HCT116 (cell line): ENCODE results near the gene SCAMP1. TPM values are rescaled to one million over a fixed set of nuclear protein-coding genes. Genes with fewer than 3 reads are reported as not detected.

Experiments used
- ATAC-seq: fragments of 200-7000 bp; cut with Tn5 transposase; 2 replicates; pipeline ENCODE4 v1.9.1; 2020; ENCODE audit warnings: mild to moderate bottlenecking, moderate library complexity
- BruUV-seq: library from RNA; stranded (reverse); fragments of 400-500 nt; replicated peaks from 2 replicates; lab custom pipeline; 2021; lab: Mats Ljungman, UMichigan
- CTCF ChIA-PET: fragments of 300-600 bp; sonication (Branson Sonifier 250); formaldehyde crosslinking; loops from one replicate; lab custom pipeline; 2021; ENCODE audit warnings: antibody characterized with exemption; lab: Charles Lee
- POLR2A ChIA-PET: fragments of 300-600, 350-600 bp; sonication (Branson Sonifier 250); formaldehyde crosslinking; loops from one replicate; lab custom pipeline; 2021; ENCODE audit warnings: antibody characterized with exemption; lab: Charles Lee
- RAD21 ChIA-PET, 2 experiments: fragments of 300-600 bp; sonication (Branson Sonifier 250); formaldehyde crosslinking; loops; one replicate each; lab custom pipeline; 2023; ENCODE audit warnings: low total read pairs in 2 of 2; ENCODE audit not compliant: uncharacterized antibody in 2 of 2, unreplicated experiment in 2 of 2, low non-redundant PET in 1 of 2; lab: Charles Lee
- DNase-seq: peaks from one replicate; pipeline ENCODE4 v3.0.0-alpha.2; 2010; ENCODE audit warnings: low read depth, low spot score
- H2AFZ ChIP-seq: fragments of 200-600 bp; shearing (Covaris generic), sonication (generic); 2 replicates; pipeline ENCODE4 v1.6.1; 2017; ENCODE audit warnings: low read depth, mixed run types, mixed read lengths, antibody characterized with exemption, low read length; ENCODE audit not compliant: poor library complexity, severe bottlenecking
- H3K27ac ChIP-seq: 2 replicates; pipeline ENCODE4 v1.5.1; 2012; ENCODE audit warnings: low read depth, low read length
- H3K27me3 ChIP-seq: fragments of 200-600 bp; sonication (generic); 2 replicates; pipeline ENCODE4 v1.6.1; 2016; ENCODE audit warnings: mixed run types, low read length, mixed read lengths; ENCODE audit not compliant: insufficient read depth
- H3K36me3 ChIP-seq, 2 experiments: fragments of 200-500 bp in 1 of 2; fragments of 200-600 bp in 1 of 2; sonication (Bioruptor generic) in 1 of 2; sonication (generic) in 1 of 2; 2 replicates each; pipeline versions ENCODE4 v1.5.1 to v1.6.1; 2014 to 2016; ENCODE audit warnings: low read length in 2 of 2, inconsistent platforms in 1 of 2, mixed read lengths in 1 of 2, mixed run types in 1 of 2; ENCODE audit not compliant: insufficient read depth in 2 of 2, control insufficient read depth in 1 of 2
- H3K4me1 ChIP-seq, 2 experiments: fragments of 200-600 bp in 1 of 2; sonication (generic) in 1 of 2; 2 replicates each; pipeline versions ENCODE4 v1.5.1 to v1.6.1; 2012 to 2017; ENCODE audit warnings: low read length in 2 of 2, inconsistent platforms in 1 of 2, mild to moderate bottlenecking in 1 of 2, mixed read lengths in 1 of 2, mixed run types in 1 of 2, moderate library complexity in 1 of 2; ENCODE audit not compliant: insufficient read depth in 2 of 2, control insufficient read depth in 1 of 2
- H3K4me2 ChIP-seq: fragments of 200-600 bp; sonication (generic); 2 replicates; pipeline ENCODE4 v1.6.1; 2017; ENCODE audit warnings: mixed run types, low read length, mixed read lengths
- H3K4me3 ChIP-seq, 2 experiments: fragments of 200-600 bp in 1 of 2; sonication (generic) in 1 of 2; replicated peaks in 1 of 2; 2 replicates each; pipeline ENCODE4 v1.5.1; 2011 to 2016; ENCODE audit warnings: low read length in 2 of 2, control low read depth in 1 of 2, low read depth in 1 of 2, mild to moderate bottlenecking in 1 of 2, mixed read lengths in 1 of 2, mixed run types in 1 of 2
- H3K79me2 ChIP-seq: fragments of 200-600 bp; sonication (generic); 2 replicates; pipeline ENCODE4 v1.6.1; 2017; ENCODE audit warnings: mild to moderate bottlenecking, mixed run types, low read length, moderate library complexity, mixed read lengths; ENCODE audit not compliant: insufficient read depth
- H3K9ac ChIP-seq: fragments of 200-600 bp; sonication (generic); 2 replicates; pipeline ENCODE4 v1.6.1; 2016; ENCODE audit warnings: low read length, mixed read lengths
- H3K9me2 ChIP-seq: fragments of 200-600 bp; sonication (generic), shearing (Covaris generic); 2 replicates; pipeline ENCODE4 v1.6.1; 2017; ENCODE audit warnings: mixed run types, mild to moderate bottlenecking, moderate library complexity; ENCODE audit not compliant: insufficient read depth
- H3K9me3 ChIP-seq, 2 experiments: fragments of 200-500 bp in 1 of 2; fragments of 200-600 bp in 1 of 2; sonication (Bioruptor generic) in 1 of 2; sonication (generic) in 1 of 2; 2 replicates each; pipeline ENCODE4 v1.6.1; 2014 to 2017; ENCODE audit warnings: low read length in 2 of 2, mixed read lengths in 2 of 2, inconsistent platforms in 1 of 2, low read depth in 1 of 2, mild to moderate bottlenecking in 1 of 2, mixed run types in 1 of 2, moderate library complexity in 1 of 2; ENCODE audit not compliant: control insufficient read depth in 1 of 2, insufficient read depth in 1 of 2
- H4K20me1 ChIP-seq: fragments of 200-600 bp; sonication (generic), shearing (Covaris generic); 2 replicates; pipeline ENCODE4 v1.6.1; 2017; ENCODE audit warnings: mixed run types, mild to moderate bottlenecking, moderate library complexity; ENCODE audit not compliant: insufficient read depth
- ATF3 ChIP-seq: IDR thresholded peaks from 2 replicates; pipeline ENCODE4 v1.6.1; 2012
- CBX3 ChIP-seq: IDR thresholded peaks from 2 replicates; pipeline ENCODE4 v1.6.1; 2012; ENCODE audit warnings: low read depth
- CTCF ChIP-seq, 3 experiments: fragments of 200-600 bp in 1 of 3; sonication (generic) in 1 of 3; IDR thresholded peaks in 2 of 3; conservative IDR thresholded peaks in 1 of 3; 2 replicates each; pipeline ENCODE4 v1.5.1; 2012 to 2017; ENCODE audit warnings: low read depth in 2 of 3, low read length in 2 of 3, antibody characterized with exemption in 1 of 3, borderline replicate concordance in 1 of 3, control low read depth in 1 of 3, mild to moderate bottlenecking in 1 of 3, mixed read lengths in 1 of 3, mixed run types in 1 of 3, moderate library complexity in 1 of 3; ENCODE audit not compliant: insufficient read depth in 1 of 3
- EGR1 ChIP-seq: IDR thresholded peaks from 2 replicates; pipeline ENCODE4 v1.6.1; 2012; ENCODE audit warnings: low read depth
- ELF1 ChIP-seq: IDR thresholded peaks from 2 replicates; pipeline ENCODE4 v1.6.1; 2012; ENCODE audit warnings: low read depth, borderline replicate concordance
- EZH2 ChIP-seq: fragments of 200-600 bp; sonication (generic); IDR thresholded peaks from 2 replicates; pipeline ENCODE4 v1.6.1; 2017; ENCODE audit warnings: antibody characterized with exemption, mixed run types
- EZH2phosphoT487 ChIP-seq: fragments of 200-600 bp; IDR thresholded peaks from 2 replicates; pipeline ENCODE4 v1.6.1; 2018; ENCODE audit warnings: antibody characterized with exemption, borderline replicate concordance
- FOSL1 ChIP-seq: IDR thresholded peaks from 2 replicates; pipeline ENCODE4 v1.6.1; 2012; ENCODE audit warnings: low read depth
- JUND ChIP-seq: IDR thresholded peaks from 2 replicates; pipeline ENCODE4 v1.6.1; 2012
- POLR2A ChIP-seq: IDR thresholded peaks from 2 replicates; pipeline ENCODE4 v1.7.0; 2011; ENCODE audit warnings: borderline replicate concordance; ENCODE audit not compliant: insufficient read depth, insufficient read length; ENCODE audit errors: extremely low read depth
- SIN3A ChIP-seq: IDR thresholded peaks from 2 replicates; pipeline ENCODE4 v1.6.1; 2012; ENCODE audit warnings: low read depth
- SP1 ChIP-seq: IDR thresholded peaks from 2 replicates; pipeline ENCODE4 v1.6.1; 2012; ENCODE audit warnings: low read depth
- SRF ChIP-seq: IDR thresholded peaks from 2 replicates; pipeline ENCODE4 v1.6.1; 2012; ENCODE audit warnings: low read depth
- TCF7L2 ChIP-seq: IDR thresholded peaks from 2 replicates; pipeline ENCODE4 v1.7.0; 2011; ENCODE audit warnings: borderline replicate concordance, inconsistent platforms; ENCODE audit not compliant: insufficient read depth, insufficient read length; ENCODE audit errors: extremely low read depth
- YY1 ChIP-seq: IDR thresholded peaks from 2 replicates; pipeline ENCODE4 v1.6.1; 2011; ENCODE audit warnings: low read length, low read depth, moderate library complexity, mild to moderate bottlenecking; ENCODE audit not compliant: insufficient replicate concordance; ENCODE audit errors: extremely low read depth
- ZFX ChIP-seq: fragments of 450-650 bp; IDR thresholded peaks from 2 replicates; pipeline ENCODE4 v1.6.1; 2017
- ZNF274 ChIP-seq: fragments of 200-500 bp; sonication (Bioruptor generic); IDR thresholded peaks from 2 replicates; pipeline ENCODE4 v1.6.1; 2014; ENCODE audit warnings: mild to moderate bottlenecking, low read depth, low read length, inconsistent platforms
- intact Hi-C: fragments of 100-400 bp; cut with micrococcal nuclease; formaldehyde crosslinking; loops from 2 replicates; pipeline ENCODE4 v1.10.0; 2022
- total RNA-seq: library from RNA; stranded (reverse); gene quantifications from one replicate; pipeline ENCODE4 v1.2.1, GENCODE V29; 2021; ENCODE audit not compliant: unreplicated experiment
- TF ChIP-seq, protein P1 (sequence below): IDR thresholded peaks from 2 replicates; pipeline ENCODE4 v1.6.1; 2012
- TF ChIP-seq, protein P2 (sequence below): IDR thresholded peaks from 2 replicates; pipeline ENCODE4 v1.6.1; 2012; ENCODE audit warnings: low read depth

The SCAMP1 gene
- total RNA-seq, 1 experiment from 2014 or later, result 46.4 TPM

GRCh38 chr5:78397831-78398230 is 37.4 kb downstream of the SCAMP1 start:
- Histone ChIP-seq H4K20me1 (no peaks in the 10 kb centered on the region), H3K79me2 (peaks cover 22% of the 10 kb centered on the region), H2AFZ (no peak overlapping the region), H3K9me2 (no peaks in the 10 kb centered on the region), H3K4me1 (no peaks in the 10 kb centered on the region), H3K9me3 (no peaks in the 10 kb centered on the region), H3K36me3 (no peaks in the 10 kb centered on the region), H3K27ac (no peak overlapping the region), H3K4me2 (no peak overlapping the region), H3K27me3 (no peaks in the 10 kb centered on the region), H3K9ac (no peak overlapping the region)
- no peak for DNase-seq
- ChIA-PET RAD21 (no interaction called here), CTCF (no interaction called here)
- BruUV-seq, result no TSS peak
- no peak for TF ChIP-seq POLR2A
- no peak for TF ChIP-seq YY1
- TF ChIP-seq FOSL1, result no peak
- TF ChIP-seq, protein P1, sequence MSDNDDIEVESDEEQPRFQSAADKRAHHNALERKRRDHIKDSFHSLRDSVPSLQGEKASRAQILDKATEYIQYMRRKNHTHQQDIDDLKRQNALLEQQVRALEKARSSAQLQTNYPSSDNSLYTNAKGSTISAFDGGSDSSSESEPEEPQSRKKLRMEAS, result no peak
- no peak for TF ChIP-seq ELF1
- TF ChIP-seq ZFX, result no peak
- TF ChIP-seq, protein P2, sequence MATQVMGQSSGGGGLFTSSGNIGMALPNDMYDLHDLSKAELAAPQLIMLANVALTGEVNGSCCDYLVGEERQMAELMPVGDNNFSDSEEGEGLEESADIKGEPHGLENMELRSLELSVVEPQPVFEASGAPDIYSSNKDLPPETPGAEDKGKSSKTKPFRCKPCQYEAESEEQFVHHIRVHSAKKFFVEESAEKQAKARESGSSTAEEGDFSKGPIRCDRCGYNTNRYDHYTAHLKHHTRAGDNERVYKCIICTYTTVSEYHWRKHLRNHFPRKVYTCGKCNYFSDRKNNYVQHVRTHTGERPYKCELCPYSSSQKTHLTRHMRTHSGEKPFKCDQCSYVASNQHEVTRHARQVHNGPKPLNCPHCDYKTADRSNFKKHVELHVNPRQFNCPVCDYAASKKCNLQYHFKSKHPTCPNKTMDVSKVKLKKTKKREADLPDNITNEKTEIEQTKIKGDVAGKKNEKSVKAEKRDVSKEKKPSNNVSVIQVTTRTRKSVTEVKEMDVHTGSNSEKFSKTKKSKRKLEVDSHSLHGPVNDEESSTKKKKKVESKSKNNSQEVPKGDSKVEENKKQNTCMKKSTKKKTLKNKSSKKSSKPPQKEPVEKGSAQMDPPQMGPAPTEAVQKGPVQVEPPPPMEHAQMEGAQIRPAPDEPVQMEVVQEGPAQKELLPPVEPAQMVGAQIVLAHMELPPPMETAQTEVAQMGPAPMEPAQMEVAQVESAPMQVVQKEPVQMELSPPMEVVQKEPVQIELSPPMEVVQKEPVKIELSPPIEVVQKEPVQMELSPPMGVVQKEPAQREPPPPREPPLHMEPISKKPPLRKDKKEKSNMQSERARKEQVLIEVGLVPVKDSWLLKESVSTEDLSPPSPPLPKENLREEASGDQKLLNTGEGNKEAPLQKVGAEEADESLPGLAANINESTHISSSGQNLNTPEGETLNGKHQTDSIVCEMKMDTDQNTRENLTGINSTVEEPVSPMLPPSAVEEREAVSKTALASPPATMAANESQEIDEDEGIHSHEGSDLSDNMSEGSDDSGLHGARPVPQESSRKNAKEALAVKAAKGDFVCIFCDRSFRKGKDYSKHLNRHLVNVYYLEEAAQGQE, result no peak
- TF ChIP-seq ATF3, result no peak
- no peak for TF ChIP-seq SIN3A
- no peak for TF ChIP-seq EZH2phosphoT487
- no peak for TF ChIP-seq CBX3
- no peak for TF ChIP-seq JUND
- no peak for TF ChIP-seq CTCF (IDR thresholded peaks at IDR 0.05 in 2 of 3, conservative IDR thresholded peaks at IDR 0.05 in 1 of 3; ENCODE audit: borderline replicate concordance in 1 of 3, insufficient read depth in 1 of 3, low read depth in 2 of 3, low read length in 2 of 3)
- TF ChIP-seq EGR1, result no peak
- TF ChIP-seq SRF, result no peak
- TF ChIP-seq SP1, result no peak
- TF ChIP-seq ZNF274, result no peak
- no peak for TF ChIP-seq EZH2
- TF ChIP-seq TCF7L2, result no peak
- TF ChIP-seq, all 23 proteins: peak for 0
- intact Hi-C loops, result no loop called here
- no peak overlapping the region for H3K4me3 ChIP-seq
- no peak for ATAC-seq
- POLR2A ChIA-PET, result no interaction called here
